GM21717 (cell line): ENCODE results near the gene TCERG1L.

Experiments used
- ATAC-seq: cut with Tn5 transposase; IDR thresholded peaks from one replicate; pipeline ENCODE4 v1.9.1; 2021; ENCODE audit warnings: mild to moderate bottlenecking, moderate library complexity; ENCODE audit not compliant: unreplicated experiment

TCERG1L gene

DNA sequence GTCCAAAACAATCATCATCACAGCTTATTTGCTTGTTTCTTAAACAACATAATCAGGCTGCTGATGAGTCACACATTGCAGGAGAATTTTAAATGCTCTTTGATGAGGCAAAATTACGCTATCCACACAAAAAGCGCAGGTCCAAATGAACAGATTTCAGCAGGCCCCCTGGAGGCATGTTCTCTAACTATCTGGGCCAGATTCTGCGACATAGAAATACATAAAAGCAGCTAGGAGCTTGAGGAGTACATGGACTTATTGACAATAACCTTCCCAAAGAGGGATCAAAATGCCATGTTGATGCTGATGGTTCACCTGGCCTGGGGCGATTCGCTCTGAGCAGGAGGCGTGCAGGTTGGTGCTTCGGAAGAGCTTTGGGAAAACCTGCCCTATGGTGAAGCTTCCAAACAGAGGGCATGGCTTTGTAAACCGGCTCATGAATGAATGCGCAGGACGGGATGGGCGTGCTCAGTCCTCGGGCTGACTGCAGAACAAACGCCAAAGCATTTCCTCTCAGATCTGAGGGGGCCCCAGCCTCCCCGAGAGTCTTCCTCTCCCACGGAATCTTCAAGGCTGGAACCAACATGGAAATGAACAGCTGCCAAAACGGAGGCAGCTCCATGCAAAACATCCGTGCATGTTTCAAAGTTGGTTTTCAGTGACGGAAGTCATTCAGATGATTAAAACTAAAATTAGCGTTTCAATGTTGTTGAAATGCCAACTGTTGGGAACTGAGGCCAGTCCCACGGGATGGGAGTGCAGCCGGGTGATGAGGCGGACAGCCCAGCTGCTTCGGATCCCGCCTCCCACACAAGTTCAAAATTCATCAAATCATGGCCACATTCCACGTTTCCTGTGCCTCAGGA lies 179.6 kb downstream of the TCERG1L start:
- no peak for ATAC-seq

- ATAC-seq, result no peak
These were observed 181.5 kb downstream of the TCERG1L start for GRCh38 chr10:131130025-131130424.

DNA sequence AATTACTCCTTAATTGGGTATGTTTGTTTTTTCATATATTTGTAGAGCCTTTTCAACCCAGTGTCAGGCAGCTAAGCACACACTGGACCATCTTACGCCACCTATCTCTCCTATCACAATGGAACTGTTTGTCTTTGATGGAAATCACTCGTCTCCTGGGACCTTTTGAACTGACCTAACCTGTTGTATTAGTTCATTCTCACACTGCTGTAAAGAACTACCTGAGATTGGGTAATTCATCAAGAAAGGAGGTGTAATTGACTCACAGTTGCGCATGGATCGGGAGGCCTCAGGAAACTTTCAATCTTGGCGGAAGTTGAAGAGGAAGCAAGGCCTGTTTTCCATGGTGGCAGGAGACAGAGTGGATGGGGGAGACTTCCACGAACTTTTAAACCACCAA lies 182.0 kb downstream of the TCERG1L start:
- ATAC-seq, result no peak

DNA sequence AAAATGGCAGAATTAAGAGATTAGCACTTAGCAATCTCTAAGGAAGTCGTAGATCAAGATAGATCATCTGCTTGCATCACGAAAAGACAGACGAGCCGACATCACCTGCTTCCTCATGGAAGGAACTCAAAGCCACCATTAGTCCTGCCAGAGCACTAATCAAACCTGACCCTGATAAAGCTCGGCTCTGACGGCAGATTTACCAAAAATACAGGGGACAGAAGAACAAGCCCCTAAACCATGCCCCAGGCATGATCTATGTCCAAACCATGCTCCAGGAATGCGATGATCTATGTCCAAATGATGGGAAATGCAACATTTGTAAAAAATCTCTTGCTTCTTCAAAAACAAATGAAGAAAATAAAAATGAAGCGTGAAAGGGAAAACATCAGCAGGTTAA lies 182.8 kb downstream of the TCERG1L start:
- ATAC-seq, result no peak

DNA sequence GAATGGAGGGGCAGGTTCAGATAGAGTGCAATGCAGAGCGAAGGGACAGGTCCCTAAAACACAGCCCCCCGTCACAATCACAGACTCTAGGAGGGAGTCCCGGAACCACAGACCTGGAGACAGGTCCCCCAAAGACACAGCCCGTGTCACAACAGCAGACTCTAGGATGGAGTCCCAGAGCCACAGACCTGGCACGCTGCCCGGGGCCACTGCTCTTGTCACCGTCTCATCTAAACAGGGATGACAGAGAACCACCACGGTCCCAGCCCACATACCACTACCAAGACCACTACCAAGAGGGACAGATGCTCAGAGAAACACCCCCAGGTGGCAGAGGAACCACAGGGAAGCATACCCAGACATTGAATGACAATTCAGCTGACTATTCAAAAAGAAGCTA lies 183.9 kb downstream of the TCERG1L start:
- no peak for ATAC-seq

- ATAC-seq, result no peak
These were observed 184.4 kb downstream of the TCERG1L start for GRCh38 chr10:131127138-131127589.

DNA sequence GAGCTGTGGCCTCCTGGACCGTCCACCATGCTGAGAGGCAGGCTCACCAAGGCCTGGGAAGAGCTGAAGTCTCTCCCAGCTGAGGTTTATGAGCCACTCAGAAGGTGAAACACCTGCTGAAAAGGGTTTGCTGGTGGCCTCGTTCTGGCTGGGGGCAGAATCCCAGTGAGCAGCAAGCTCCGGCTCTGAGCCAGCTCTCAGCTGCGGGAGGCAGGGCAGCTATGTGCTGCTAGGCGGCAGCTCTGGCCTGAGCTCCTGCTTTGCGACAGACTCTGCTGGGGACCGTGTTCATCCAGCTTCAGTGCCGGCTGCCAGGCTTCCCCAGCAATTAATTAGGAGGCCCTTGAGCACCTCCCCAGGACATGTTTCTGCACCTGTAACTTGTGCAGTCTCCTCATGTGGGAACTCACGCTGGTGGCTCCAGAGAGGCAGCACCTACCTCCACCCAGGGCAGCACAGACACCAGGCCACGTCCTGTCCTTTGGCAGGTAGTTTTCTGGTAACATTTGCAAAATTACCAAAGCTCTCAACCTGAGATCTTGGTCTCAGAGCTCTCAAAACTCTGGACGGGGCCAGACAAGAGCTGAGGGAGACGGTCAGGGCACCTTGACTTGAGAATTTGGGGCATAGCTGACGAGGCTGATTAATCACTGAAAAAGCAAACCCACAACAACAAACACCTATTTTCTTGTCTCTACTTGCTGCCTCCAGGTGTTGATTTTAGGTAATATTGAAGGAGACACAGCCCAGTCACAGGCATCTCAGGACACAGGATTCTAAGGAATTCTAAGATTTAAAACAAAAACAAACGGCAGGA lies 185.0 kb downstream of the TCERG1L start:
- ATAC-seq, result no peak

DNA sequence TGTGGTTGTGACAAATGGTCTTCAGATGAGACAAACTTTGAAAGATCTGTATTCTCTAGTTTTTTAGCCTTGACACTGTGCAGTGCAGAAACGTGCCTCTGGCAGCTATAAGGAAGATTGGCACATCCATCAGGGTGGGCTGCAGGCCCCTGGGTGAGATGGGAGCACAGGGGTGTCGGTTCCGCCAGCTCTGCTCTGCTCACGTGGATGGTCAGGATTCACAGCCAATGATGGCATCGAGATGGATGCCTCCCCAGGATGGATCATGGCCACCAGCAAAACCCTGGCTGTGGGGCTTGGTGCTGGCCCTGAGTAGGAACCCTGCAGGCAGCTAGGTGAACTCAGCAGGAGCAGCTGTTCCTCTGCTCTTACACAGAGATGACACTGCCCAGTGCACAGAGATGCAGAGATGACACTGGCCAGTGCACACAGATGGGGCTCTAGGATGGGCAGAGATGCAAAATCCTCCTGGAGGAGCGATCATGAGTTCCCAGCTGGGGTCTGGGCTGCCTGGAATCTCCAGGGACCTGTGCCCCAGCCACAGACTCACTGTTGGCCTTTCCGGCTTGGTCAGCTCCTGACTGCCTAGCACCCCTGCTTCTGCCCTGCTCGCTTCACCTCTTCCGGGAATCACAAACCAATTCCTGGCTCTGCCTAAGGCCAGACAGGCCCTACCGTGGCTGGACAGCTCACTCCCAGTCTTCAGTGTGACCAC lies 185.9 kb downstream of the TCERG1L start:
- ATAC-seq, result no peak

DNA sequence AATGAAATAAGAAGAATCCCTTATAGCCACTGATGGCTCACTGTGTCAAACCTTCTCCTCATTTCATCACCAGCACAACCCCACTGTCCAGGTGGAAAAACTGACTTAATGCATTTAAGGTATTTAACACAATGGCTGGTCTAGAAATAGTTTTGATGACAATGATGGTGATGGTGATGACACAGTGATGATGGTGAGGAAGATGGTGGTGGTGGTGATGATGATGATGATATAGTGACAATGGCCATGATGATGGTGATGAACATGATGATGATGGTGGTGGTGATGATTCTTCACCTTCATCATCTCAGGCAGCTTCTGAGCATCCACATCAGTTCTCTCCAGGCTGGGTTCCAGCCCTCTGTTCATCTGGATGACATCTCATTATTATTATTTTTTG lies 186.6 kb downstream of the TCERG1L start:
- no peak for ATAC-seq

- no peak for ATAC-seq
These were observed 188.0 kb downstream of the TCERG1L start for GRCh38 chr10:131123496-131123895.

DNA sequence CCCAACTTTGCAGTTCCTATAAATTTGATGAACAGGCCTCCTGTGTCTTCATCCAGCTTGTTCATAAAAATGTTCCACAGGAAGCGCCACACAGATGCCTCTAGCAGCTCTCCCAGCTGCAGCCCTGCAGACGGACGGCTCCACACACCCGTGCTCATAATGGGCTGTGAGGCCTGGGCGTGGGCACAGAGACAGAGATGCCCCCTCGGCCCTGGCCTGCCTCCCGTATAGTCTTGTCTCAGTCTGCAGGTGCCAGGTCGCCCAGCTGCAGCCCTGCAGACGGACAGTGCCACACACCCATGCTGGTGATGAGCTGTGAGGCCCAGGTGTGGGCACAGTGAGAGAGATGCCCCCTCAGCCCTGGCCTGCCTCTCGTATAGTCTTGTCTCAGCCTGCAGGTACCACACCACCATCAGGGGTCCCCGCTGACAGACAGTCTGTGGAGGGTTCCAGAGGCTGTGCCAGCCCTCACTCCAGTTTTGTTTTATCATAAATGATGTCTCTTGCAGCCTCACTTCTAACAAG lies 189.9 kb downstream of the TCERG1L start:
- no peak for ATAC-seq

DNA sequence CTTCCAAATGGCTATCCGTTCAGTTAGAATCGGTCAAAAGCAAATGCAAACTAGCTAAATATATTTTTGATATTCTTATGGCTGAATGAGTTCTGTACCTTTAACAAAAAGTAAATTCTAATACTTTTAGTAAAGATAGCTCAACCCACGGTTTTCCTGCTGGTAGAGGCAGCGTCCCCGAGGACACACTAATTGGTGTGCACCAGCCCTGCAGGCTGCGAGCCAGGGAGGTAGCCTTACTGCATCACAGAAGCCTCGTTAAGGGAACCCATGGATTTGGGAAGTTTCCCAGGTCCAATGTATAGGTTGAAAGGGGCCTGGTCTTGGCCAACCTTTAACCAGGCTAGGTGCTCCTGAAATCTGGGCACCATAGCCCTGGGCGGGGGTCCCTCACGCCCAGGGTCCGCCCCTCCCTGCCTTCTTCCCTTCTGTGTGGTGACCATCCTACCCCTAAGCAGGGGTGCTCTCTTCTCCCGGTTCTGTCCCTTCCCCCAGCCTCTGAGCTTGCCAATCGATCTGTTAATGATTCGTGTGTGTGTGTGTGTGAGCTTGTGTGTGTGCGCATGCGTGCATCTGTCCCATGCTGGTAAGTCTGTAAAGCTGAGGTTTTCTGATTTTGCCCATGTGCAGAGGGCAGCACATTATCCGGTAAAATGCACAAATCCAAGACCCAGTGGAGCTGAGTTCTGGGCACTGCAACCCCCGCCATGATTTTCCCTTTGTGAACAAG lies 191.7 kb downstream of the TCERG1L start:
- ATAC-seq, result no peak

DNA sequence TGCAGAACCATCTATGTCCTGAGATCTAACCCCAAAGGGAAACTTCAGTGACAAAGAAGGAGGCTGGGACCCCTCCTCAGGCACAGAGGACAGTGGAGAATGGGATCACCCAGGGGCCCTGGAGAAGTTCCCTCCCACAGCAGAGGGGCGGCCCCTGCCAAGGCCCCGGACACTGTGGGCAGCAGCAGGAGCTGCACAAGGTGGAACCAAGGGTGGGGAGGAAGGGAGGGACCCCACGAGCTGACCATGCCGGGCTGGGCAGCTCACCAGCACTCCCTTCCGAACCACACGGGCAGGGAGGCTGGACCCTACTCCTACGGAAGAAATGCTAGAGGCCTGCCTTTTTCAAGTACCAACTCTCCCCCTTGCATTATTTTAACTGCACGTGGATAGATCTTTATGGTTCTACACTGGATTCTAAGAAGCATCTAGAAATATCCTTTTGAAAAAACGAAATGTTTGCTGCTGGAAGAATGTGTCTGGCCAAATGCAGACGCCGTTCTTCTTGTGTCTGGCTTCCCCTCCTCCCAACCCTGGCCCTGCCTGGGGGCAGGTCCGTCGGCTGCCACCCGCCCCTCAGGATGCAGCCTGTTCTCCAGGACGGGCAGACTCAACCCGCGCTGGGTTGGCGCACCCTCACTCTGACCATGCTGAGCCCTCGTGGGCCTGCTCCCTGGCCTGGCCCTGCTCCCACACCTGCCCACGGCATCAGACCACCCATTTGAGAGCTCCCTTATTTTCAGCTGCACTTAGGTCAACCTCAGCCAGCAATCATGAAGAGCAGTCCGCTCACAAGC lies 193.9 kb downstream of the TCERG1L start:
- ATAC-seq, result no peak

DNA sequence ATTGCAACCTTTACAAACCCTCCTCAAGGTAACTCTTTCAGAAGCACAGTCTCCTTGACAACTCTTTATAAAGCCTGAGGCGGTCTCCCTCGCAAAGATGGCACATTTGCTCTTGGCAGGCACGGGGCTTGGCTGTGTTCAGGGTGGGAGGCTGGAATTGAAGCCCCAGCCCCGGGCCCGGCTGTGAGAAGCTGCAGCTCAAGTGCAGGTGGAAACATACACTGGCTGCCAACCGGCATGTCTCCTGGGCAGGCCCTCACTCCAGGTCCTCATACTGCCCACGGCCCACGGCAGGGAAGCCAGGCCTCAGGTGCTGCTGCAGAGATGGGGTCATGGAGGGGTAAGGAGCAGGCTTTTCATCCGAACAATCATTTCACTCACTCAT lies 194.5 kb downstream of the TCERG1L start:
- no peak for ATAC-seq

- ATAC-seq, result no peak
These were observed 195.1 kb downstream of the TCERG1L start for GRCh38 chr10:131116216-131116990.

GRCh38 chr10:131115801-131116200 lies 195.7 kb downstream of the TCERG1L start:
- ATAC-seq, result no peak

DNA sequence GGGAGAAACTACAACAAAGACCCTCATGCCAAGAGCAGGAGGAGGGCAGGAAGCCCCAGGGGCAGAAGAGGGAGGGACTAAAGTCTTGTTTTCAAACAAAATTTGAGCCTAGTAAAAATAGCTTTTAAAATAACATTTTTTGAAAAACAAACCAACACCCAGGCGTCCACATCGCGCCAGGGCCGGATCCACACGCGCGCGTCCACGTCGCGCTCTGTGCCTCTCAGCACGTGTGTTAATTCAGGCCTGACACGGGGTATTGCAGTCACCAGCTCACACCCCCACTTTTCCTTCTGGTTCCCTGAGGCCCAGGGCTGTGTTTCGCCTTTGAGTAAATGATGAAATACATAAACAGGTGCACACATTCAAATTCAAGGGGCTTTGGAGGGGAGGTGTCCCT lies 196.2 kb downstream of the TCERG1L start:
- ATAC-seq, result no peak

GRCh38 chr10:131114846-131115245 lies 196.7 kb downstream of the TCERG1L start:
- no peak for ATAC-seq

DNA sequence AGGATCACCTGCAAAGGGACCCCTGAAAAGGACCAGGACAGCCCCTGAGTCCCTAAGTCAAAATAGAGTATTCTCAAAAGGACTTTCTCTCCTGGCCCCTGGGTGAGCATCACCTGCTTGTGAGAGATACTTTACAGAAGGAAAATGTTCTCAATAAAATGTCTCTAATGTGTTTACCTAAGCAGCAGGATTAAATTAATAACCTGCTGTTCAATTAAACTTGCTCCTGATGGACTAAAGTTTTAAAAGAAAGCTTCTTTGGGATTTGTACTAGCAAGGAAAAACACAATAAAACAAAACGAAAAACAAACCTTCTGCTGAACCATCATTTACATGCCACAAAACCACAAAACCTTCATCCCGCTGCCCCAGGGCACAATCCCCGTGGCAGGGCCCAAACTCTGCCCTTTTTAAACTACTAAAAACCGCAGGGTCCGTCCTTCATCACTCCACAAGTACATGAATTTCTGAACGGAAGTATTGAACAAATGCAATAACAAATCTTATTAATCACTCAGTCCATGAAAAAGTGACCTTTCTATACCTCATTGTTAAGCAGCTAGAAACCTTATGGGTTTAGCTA lies 197.7 kb downstream of the TCERG1L start:
- ATAC-seq, result no peak
